GM06990 (cell line): Measurements from ENCODE around the gene FBXO2.

Experiments
- DNase-seq: peaks from one replicate; pipeline ENCODE4 v3.0.0-alpha.2; 2011; ENCODE audit not compliant: insufficient read length; ENCODE audit errors: extremely low read depth
- H3K27me3 ChIP-seq: replicated peaks from 2 replicates; pipeline ENCODE4 v1.6.0; 2011; ENCODE audit warnings: low read length; ENCODE audit not compliant: control insufficient read depth, insufficient read depth
- H3K36me3 ChIP-seq: 2 replicates; pipeline ENCODE4 v1.5.1; 2011; ENCODE audit warnings: low read length; ENCODE audit not compliant: control insufficient read depth, insufficient read depth
- H3K4me3 ChIP-seq: replicated peaks from 2 replicates; pipeline ENCODE4 v1.5.1; 2011; ENCODE audit warnings: low read depth, mild to moderate bottlenecking, control low read depth, low read length
- TF ChIP-seq, protein P1 (sequence below): IDR thresholded peaks from 2 replicates; pipeline ENCODE4 v1.5.1; 2011; ENCODE audit warnings: low read length, control low read depth, mild to moderate bottlenecking, inconsistent platforms; ENCODE audit not compliant: insufficient read depth, poor library complexity, severe bottlenecking

Gene FBXO2, protein sequence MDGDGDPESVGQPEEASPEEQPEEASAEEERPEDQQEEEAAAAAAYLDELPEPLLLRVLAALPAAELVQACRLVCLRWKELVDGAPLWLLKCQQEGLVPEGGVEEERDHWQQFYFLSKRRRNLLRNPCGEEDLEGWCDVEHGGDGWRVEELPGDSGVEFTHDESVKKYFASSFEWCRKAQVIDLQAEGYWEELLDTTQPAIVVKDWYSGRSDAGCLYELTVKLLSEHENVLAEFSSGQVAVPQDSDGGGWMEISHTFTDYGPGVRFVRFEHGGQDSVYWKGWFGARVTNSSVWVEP

DNA sequence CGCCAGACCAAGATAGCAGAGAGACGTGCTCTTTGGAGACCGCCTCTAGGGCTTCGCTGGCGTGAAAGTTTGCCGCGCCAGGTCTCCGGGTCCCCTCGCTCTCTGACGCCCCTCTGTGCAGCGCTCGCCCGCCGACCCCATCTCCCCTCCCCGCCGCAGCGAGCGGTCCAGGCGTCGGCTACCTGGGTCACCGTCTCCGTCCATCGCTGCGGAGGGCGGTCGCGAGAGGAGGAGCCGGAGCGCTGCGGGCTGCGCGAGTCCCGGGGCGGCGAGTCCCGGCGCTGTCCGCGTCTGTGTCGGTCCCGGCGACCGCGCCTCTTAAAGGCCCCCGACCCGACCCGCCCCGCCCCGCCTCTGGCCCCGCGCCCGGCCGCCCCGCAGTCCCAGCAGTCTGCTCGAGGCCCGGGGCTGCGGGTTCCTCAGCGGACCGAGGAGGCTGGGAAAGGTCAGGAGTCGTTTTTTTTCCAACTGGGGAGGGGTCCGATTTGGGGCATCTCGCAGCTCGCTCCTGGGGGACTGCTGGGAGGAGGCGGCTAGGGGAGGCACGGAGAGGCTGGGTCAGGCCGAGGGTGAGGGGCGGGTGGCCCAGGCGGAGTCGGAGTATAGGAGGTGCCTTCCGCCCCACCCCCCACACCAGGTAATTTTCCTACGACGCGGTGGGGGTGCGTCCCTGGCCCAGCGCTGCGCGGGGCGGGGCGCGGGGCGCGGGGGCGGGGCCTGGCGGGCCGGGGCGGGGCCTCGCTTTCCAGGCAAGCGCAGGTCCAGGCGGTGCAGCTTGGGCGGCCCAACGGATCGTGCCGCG lies at the start of gene FBXO2, which contains the start of gene FBXO44:
FBXO2 (minus strand) TSS at position 293 of the 802 bp plus-strand sequence; CDS start at position 204, 89 bp downstream.
FBXO44 (plus strand) TSS at position 741 of the 802 bp plus-strand sequence. CDS start 959 bp downstream, outside the sequence.
- no peaks in the 10 kb centered on the region; the same call in 1 of the 2 replicates for H3K27me3 ChIP-seq
- H3K36me3 ChIP-seq, result no peaks in the 10 kb centered on the region; the same call in none of the 2 replicates
- H3K4me3 ChIP-seq, result peak within 1 kb of the TSS; percentile 81
- TF ChIP-seq, protein P1, sequence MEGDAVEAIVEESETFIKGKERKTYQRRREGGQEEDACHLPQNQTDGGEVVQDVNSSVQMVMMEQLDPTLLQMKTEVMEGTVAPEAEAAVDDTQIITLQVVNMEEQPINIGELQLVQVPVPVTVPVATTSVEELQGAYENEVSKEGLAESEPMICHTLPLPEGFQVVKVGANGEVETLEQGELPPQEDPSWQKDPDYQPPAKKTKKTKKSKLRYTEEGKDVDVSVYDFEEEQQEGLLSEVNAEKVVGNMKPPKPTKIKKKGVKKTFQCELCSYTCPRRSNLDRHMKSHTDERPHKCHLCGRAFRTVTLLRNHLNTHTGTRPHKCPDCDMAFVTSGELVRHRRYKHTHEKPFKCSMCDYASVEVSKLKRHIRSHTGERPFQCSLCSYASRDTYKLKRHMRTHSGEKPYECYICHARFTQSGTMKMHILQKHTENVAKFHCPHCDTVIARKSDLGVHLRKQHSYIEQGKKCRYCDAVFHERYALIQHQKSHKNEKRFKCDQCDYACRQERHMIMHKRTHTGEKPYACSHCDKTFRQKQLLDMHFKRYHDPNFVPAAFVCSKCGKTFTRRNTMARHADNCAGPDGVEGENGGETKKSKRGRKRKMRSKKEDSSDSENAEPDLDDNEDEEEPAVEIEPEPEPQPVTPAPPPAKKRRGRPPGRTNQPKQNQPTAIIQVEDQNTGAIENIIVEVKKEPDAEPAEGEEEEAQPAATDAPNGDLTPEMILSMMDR, result no peak
- no peak for DNase-seq

DNA sequence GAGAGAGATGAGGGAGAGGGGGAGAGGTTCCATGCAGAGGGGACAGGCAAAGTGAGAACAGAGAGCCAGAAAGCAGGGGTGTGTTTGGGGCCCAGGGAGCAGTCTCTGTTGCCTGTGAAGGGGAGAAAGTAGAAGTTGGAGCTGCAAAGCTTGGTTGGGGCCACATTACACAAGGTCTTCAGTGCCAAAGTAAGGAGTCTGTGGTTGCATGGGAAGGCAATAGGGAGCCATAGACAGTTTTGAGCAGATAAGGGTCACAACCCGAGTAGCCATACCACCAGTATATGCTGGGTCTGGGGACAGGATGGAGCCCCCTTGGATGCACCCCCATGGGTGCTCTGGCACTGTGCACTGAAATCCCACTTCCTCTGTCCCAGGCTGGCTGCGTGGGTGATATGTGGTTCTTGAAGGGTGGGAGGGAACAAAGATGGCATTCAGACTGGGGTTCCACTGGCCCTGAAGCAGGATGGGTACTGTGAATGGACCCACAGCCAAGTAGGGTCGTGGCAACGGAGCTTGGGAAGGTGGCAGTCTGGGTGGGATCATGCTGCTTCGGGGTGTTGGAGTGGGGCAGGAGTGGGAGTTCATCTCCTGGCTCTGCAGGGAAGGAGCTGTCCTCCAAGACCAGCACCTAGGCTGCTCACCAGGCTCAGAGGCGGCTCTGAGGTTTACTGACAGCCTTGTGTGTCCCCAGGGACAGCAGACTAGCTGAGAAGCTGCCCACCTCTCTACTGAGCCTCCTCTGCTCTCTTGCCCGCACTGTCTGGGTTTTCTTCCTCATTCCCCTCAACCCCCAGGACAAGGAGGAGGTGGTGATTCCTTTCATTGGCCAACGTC lies 49.3 kb upstream of the FBXO2 start:
- Histone ChIP-seq H3K27me3 (peaks cover 2% of the 10 kb centered on the region; the same call in 1 of the 2 replicates), H3K36me3 (no peaks in the 10 kb centered on the region), H3K4me3 (no peak overlapping the region)
- DNase-seq, result no peak
- TF ChIP-seq, protein P1, result no peak

DNA sequence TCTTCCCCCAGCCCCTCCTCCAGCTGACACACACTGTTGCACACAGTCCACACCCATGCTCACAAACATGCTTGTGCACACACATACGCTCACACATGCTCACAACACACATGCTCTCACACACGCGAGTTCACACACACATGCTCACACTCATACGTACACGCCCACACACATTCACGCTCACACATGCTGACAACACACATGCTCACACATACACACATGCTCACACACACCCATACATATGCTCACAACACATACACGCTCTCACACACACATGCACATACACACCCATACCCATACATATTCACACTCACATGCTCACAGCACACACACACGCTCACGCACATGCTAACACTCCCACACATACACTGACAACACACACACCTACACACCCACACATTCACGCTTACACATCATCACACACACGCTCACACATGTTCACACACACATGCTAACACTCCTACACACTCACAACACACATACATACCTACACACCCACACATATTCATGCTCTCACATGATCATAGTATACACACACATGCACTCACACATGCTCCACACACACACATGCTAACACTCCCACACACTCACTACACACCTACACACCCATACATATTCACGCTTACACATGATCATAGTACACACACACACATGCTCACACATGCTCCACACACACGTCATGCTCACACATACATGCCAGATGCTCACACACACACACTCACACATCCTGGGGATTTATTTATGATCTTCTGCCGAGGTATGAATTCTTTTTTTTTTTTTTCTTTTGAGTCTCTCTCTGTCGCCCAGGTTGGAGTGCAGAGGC lies 48.0 kb upstream of the FBXO2 start:
- TF ChIP-seq, protein P1, result no peak
- DNase-seq, result no peak
- Histone ChIP-seq H3K27me3 (peaks cover 2% of the 10 kb centered on the region; the same call in 1 of the 2 replicates), H3K36me3 (no peaks in the 10 kb centered on the region), H3K4me3 (no peak overlapping the region)

DNA sequence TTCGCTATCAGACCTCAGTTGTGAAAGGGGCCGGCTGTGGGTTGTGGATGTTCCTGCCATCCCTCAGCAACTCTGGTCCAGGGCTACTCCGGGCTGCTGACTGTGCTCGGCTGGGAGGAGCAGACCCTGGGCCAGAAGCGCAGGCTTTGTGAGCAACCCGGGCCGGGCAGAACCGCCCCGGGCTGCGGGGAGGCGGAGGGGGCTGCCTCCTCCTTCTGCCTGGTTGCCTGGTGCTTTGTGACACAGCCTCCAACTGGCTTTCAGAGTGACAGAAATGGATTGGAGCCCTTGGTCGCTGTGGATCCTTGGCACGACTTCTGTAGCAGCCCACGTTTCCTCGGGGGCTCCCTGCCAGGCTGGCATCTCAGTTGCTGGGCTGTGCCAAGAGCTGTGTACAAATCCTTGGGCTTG lies 47.3 kb upstream of the FBXO2 start:
- TF ChIP-seq, protein P1, result no peak
- DNase-seq, result no peak
- Histone ChIP-seq H3K36me3 (no peaks in the 10 kb centered on the region), H3K4me3 (no peak overlapping the region), H3K27me3 (peaks cover 2% of the 10 kb centered on the region; the same call in 1 of the 2 replicates)
